AG09319 (cell line): Measurements from ENCODE around the gene KCTD1.

Source experiments
- DNase-seq: peaks from one replicate; pipeline ENCODE4 v3.0.0-alpha.2; 2010; ENCODE audit warnings: low read depth; ENCODE audit errors: extremely low read depth
- CTCF ChIP-seq: IDR thresholded peaks from 2 replicates; pipeline ENCODE4 v1.5.1; 2011; ENCODE audit warnings: low read depth, mild to moderate bottlenecking, inconsistent platforms, low read length, moderate library complexity

The KCTD1 gene

GRCh38 chr18:26471027-26471426, 77.3 kb downstream of the KCTD1 start:
- no peak for TF ChIP-seq CTCF
- no peak for DNase-seq

- peak; percentile 40 for DNase-seq
- no peak for TF ChIP-seq CTCF
Measured at GRCh38 chr18:26470011-26470637, 78.2 kb downstream of the KCTD1 start.

- DNase-seq = no peak
- peak; percentile 28 for TF ChIP-seq CTCF
Measured at GRCh38 chr18:26468931-26469340, 79.4 kb downstream of the KCTD1 start.

- DNase-seq = no peak
- TF ChIP-seq CTCF = no peak
Measured at GRCh38 chr18:26466026-26466425, 82.3 kb downstream of the KCTD1 start.

GRCh38 chr18:26465431-26465830, 82.9 kb downstream of the KCTD1 start:
- TF ChIP-seq CTCF = no peak
- no peak for DNase-seq

- no peak for TF ChIP-seq CTCF
- no peak for DNase-seq
Measured at GRCh38 chr18:26464128-26465011, 84.0 kb downstream of the KCTD1 start.

GRCh38 chr18:26462355-26462754, 86.0 kb downstream of the KCTD1 start:
- no peak for TF ChIP-seq CTCF
- no peak for DNase-seq
